Measurements from ENCODE around the gene CAV2.

CAV2 gene

GRCh38 chr7:116541951-116542350 lies 42.4 kb downstream of the CAV2 start:
- no peaks in the 10 kb centered on the region for H3K27me3 ChIP-seq (ENCODE audit: low read length)
- no peaks in the 10 kb centered on the region for H3K9me3 ChIP-seq (ENCODE audit: insufficient read depth, low read length)
- H4K20me1 ChIP-seq (ENCODE audit: low read depth, low read length): no peaks in the 10 kb centered on the region
- no peaks in the 10 kb centered on the region for H3K79me2 ChIP-seq (ENCODE audit: insufficient read depth, low read length)
- no peak overlapping the region for H3K27ac ChIP-seq (ENCODE audit: low read depth, low read length)
- no peak overlapping the region for H2AFZ ChIP-seq (ENCODE audit: low read depth, low read length, severe bottlenecking)
- no peak for TF ChIP-seq EZH2phosphoT487 (conservative IDR thresholded peaks at IDR 0.05; ENCODE audit: low read length)
- TF ChIP-seq CTCF (IDR thresholded peaks at IDR 0.05; ENCODE audit: insufficient read depth, low read length, poor library complexity, severe bottlenecking): no peak
- no peak overlapping the region for H3K4me2 ChIP-seq (ENCODE audit: low read depth, low read length, poor library complexity, severe bottlenecking)
- no peak overlapping the region for H3K4me3 ChIP-seq (ENCODE audit: insufficient read depth, low read length, poor library complexity, severe bottlenecking)
- no peaks in the 10 kb centered on the region for H3F3A ChIP-seq (ENCODE audit: insufficient read depth)
- no peaks in the 10 kb centered on the region for H3K9me2 ChIP-seq (replicated peaks; ENCODE audit: insufficient read depth, low read length)
- H3K9ac ChIP-seq (ENCODE audit: low read length): no peak overlapping the region
- H3K36me3 ChIP-seq (ENCODE audit: low read length): no peaks in the 10 kb centered on the region

GRCh38 chr7:116542618-116543017 lies 43.1 kb downstream of the CAV2 start:
- TF ChIP-seq EZH2phosphoT487 (conservative IDR thresholded peaks at IDR 0.05; ENCODE audit: low read length) (no peak), CTCF (IDR thresholded peaks at IDR 0.05; ENCODE audit: insufficient read depth, low read length, poor library complexity, severe bottlenecking) (no peak)
- Histone ChIP-seq H4K20me1 (ENCODE audit: low read depth, low read length) (no peaks in the 10 kb centered on the region), H3K79me2 (ENCODE audit: insufficient read depth, low read length) (no peaks in the 10 kb centered on the region), H3K4me3 (ENCODE audit: insufficient read depth, low read length, poor library complexity, severe bottlenecking) (no peak overlapping the region), H3K9me2 (replicated peaks; ENCODE audit: insufficient read depth, low read length) (no peaks in the 10 kb centered on the region), H3K9ac (ENCODE audit: low read length) (no peak overlapping the region), H3K36me3 (ENCODE audit: low read length) (no peaks in the 10 kb centered on the region), H2AFZ (ENCODE audit: low read depth, low read length, severe bottlenecking) (no peak overlapping the region), H3K27me3 (ENCODE audit: low read length) (no peaks in the 10 kb centered on the region), H3K27ac (ENCODE audit: low read depth, low read length) (no peak overlapping the region), H3K4me2 (ENCODE audit: low read depth, low read length, poor library complexity, severe bottlenecking) (no peak overlapping the region), H3K9me3 (ENCODE audit: insufficient read depth, low read length) (no peaks in the 10 kb centered on the region), H3F3A (ENCODE audit: insufficient read depth) (no peaks in the 10 kb centered on the region)

GRCh38 chr7:116543664-116544063 lies 44.1 kb downstream of the CAV2 start:
- no peak overlapping the region for H3K27ac ChIP-seq (ENCODE audit: low read depth, low read length)

More at GRCh38 chr7:116543664-116544063, 44.1 kb downstream of the CAV2 start:
- Histone ChIP-seq H4K20me1 (ENCODE audit: low read depth, low read length) (no peaks in the 10 kb centered on the region), H3F3A (ENCODE audit: insufficient read depth) (no peaks in the 10 kb centered on the region), H3K4me3 (ENCODE audit: insufficient read depth, low read length, poor library complexity, severe bottlenecking) (no peak overlapping the region), H3K9me3 (ENCODE audit: insufficient read depth, low read length) (no peaks in the 10 kb centered on the region), H2AFZ (ENCODE audit: low read depth, low read length, severe bottlenecking) (no peak overlapping the region), H3K36me3 (ENCODE audit: low read length) (no peaks in the 10 kb centered on the region), H3K9ac (ENCODE audit: low read length) (no peak overlapping the region), H3K79me2 (ENCODE audit: insufficient read depth, low read length) (no peaks in the 10 kb centered on the region), H3K9me2 (replicated peaks; ENCODE audit: insufficient read depth, low read length) (no peaks in the 10 kb centered on the region), H3K27me3 (ENCODE audit: low read length) (no peaks in the 10 kb centered on the region), H3K4me2 (ENCODE audit: low read depth, low read length, poor library complexity, severe bottlenecking) (no peak overlapping the region)
- TF ChIP-seq CTCF (IDR thresholded peaks at IDR 0.05; ENCODE audit: insufficient read depth, low read length, poor library complexity, severe bottlenecking): no peak
- TF ChIP-seq EZH2phosphoT487 (conservative IDR thresholded peaks at IDR 0.05; ENCODE audit: low read length): no peak

Data from SU-DHL-6 (cell line).